Measurements from ENCODE around the gene SLC35F5. TPM values are rescaled to one million over a fixed set of nuclear protein-coding genes. Genes with fewer than 3 reads are reported as not detected.

Gene SLC35F5
- total and polyA plus RNA-seq, 2 experiments from 2014 or later: 10.9 to 30.5 TPM

DNA sequence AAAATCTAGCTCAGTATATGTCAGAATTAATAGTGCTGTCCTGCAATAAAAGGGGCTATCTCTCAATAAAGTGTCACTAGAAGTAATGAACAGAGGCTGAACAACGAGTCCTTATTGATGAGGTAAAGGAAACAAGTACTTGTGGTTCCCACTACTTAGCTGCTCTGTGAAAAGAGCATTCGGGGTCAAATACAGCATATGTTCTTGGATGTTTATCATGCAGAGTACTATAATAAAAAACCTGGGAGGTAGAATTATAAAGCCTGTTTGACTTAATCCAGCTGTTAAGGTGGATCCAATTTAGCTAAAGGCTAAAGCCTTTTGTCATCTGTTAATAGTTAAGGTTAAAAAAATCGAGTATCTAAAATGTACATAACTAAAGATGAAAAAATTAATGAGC lies 32.4 kb downstream of the SLC35F5 start (continued):
- TF ChIP-seq, protein P1, sequence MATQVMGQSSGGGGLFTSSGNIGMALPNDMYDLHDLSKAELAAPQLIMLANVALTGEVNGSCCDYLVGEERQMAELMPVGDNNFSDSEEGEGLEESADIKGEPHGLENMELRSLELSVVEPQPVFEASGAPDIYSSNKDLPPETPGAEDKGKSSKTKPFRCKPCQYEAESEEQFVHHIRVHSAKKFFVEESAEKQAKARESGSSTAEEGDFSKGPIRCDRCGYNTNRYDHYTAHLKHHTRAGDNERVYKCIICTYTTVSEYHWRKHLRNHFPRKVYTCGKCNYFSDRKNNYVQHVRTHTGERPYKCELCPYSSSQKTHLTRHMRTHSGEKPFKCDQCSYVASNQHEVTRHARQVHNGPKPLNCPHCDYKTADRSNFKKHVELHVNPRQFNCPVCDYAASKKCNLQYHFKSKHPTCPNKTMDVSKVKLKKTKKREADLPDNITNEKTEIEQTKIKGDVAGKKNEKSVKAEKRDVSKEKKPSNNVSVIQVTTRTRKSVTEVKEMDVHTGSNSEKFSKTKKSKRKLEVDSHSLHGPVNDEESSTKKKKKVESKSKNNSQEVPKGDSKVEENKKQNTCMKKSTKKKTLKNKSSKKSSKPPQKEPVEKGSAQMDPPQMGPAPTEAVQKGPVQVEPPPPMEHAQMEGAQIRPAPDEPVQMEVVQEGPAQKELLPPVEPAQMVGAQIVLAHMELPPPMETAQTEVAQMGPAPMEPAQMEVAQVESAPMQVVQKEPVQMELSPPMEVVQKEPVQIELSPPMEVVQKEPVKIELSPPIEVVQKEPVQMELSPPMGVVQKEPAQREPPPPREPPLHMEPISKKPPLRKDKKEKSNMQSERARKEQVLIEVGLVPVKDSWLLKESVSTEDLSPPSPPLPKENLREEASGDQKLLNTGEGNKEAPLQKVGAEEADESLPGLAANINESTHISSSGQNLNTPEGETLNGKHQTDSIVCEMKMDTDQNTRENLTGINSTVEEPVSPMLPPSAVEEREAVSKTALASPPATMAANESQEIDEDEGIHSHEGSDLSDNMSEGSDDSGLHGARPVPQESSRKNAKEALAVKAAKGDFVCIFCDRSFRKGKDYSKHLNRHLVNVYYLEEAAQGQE (IDR thresholded peaks at IDR 0.05; ENCODE audit: unreplicated experiment): no peak
- no peak for TF ChIP-seq POLR2AphosphoS5 (IDR thresholded peaks at IDR 0.05; ENCODE audit: low read depth)
- TF ChIP-seq EZH2 (IDR thresholded peaks at IDR 0.05; ENCODE audit: low read depth, unreplicated experiment): no peak

DNA sequence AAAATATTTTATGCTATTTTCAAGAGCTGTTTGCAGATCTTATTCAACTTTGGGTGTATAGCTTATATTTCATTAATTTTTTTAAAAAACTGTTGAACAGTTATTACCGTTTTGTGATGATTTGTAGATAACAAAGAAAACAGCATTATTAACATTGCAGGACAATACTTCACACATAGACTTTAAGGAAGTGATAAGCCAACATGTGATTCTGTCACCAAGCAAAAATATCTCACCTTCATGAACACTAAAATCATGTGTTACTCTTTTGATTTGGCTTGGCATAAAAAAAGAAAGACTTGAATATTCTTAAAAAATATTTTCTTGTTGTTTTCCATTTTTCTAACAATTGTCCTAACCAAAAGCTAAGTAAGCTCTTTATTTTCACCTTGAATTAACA lies 33.0 kb downstream of the SLC35F5 start:
- no peaks in the 10 kb centered on the region for H3K9me2 ChIP-seq (ENCODE audit: insufficient read depth)
- no peak overlapping the region for H2AFZ ChIP-seq
- DNase-seq (ENCODE audit: low spot score) (no peak), ATAC-seq (no peak)
- H3K36me3 Mint-ChIP-seq (ENCODE audit: low read depth): peaks cover 3% of the 10 kb centered on the region; the same call in 1 of the 3 replicates
- no peaks in the 10 kb centered on the region for H3F3A ChIP-seq (replicated peaks; ENCODE audit: low read depth)
- no peaks in the 10 kb centered on the region for H3K4me1 ChIP-seq (ENCODE audit: insufficient read depth)
- no peak overlapping the region for H3K4me3 ChIP-seq
- no peaks in the 10 kb centered on the region for H3K27me3 ChIP-seq (ENCODE audit: insufficient read depth)
- no peak overlapping the region for H3K4me2 ChIP-seq
- H3K9me3 Mint-ChIP-seq: no peaks in the 10 kb centered on the region; the same call in 2 of the 3 replicates
- no peak overlapping the region for H3K27ac ChIP-seq (ENCODE audit: low read depth)
- H3K27me3 Mint-ChIP-seq (ENCODE audit: insufficient read depth, low read depth, poor library complexity): peaks cover 3% of the 10 kb centered on the region
- H3K27ac Mint-ChIP-seq: no peak overlapping the region
- no peaks in the 10 kb centered on the region; the same call in 1 of the 2 replicates for H4K20me1 ChIP-seq (replicated peaks; ENCODE audit: insufficient read depth)
- H3K4me3 Mint-ChIP-seq: no peak overlapping the region
- H3K79me2 ChIP-seq (replicated peaks; ENCODE audit: insufficient read depth): no peaks in the 10 kb centered on the region
- H3K36me3 ChIP-seq (ENCODE audit: insufficient read depth): peaks cover 4% of the 10 kb centered on the region; the same call in 1 of the 2 replicates
- no peaks in the 10 kb centered on the region for H3K4me1 Mint-ChIP-seq
- TF ChIP-seq, protein P1 (IDR thresholded peaks at IDR 0.05; ENCODE audit: unreplicated experiment): no peak
- TF ChIP-seq CREB1 (CRISPR knock-in tag; IDR thresholded peaks at IDR 0.05; ENCODE audit: low read depth) (no peak), EZH2phosphoT487 (IDR thresholded peaks at IDR 0.05; ENCODE audit: unreplicated experiment) (no peak), ZNF331 (CRISPR knock-in tag; IDR thresholded peaks at IDR 0.05; ENCODE audit: low read depth) (no peak), EZH2 (IDR thresholded peaks at IDR 0.05; ENCODE audit: low read depth, unreplicated experiment) (no peak), JUNB (IDR thresholded peaks at IDR 0.05; ENCODE audit: unreplicated experiment) (no peak), STAT1 (IDR thresholded peaks at IDR 0.05; ENCODE audit: unreplicated experiment) (no peak)
- TF ChIP-seq, protein P2, sequence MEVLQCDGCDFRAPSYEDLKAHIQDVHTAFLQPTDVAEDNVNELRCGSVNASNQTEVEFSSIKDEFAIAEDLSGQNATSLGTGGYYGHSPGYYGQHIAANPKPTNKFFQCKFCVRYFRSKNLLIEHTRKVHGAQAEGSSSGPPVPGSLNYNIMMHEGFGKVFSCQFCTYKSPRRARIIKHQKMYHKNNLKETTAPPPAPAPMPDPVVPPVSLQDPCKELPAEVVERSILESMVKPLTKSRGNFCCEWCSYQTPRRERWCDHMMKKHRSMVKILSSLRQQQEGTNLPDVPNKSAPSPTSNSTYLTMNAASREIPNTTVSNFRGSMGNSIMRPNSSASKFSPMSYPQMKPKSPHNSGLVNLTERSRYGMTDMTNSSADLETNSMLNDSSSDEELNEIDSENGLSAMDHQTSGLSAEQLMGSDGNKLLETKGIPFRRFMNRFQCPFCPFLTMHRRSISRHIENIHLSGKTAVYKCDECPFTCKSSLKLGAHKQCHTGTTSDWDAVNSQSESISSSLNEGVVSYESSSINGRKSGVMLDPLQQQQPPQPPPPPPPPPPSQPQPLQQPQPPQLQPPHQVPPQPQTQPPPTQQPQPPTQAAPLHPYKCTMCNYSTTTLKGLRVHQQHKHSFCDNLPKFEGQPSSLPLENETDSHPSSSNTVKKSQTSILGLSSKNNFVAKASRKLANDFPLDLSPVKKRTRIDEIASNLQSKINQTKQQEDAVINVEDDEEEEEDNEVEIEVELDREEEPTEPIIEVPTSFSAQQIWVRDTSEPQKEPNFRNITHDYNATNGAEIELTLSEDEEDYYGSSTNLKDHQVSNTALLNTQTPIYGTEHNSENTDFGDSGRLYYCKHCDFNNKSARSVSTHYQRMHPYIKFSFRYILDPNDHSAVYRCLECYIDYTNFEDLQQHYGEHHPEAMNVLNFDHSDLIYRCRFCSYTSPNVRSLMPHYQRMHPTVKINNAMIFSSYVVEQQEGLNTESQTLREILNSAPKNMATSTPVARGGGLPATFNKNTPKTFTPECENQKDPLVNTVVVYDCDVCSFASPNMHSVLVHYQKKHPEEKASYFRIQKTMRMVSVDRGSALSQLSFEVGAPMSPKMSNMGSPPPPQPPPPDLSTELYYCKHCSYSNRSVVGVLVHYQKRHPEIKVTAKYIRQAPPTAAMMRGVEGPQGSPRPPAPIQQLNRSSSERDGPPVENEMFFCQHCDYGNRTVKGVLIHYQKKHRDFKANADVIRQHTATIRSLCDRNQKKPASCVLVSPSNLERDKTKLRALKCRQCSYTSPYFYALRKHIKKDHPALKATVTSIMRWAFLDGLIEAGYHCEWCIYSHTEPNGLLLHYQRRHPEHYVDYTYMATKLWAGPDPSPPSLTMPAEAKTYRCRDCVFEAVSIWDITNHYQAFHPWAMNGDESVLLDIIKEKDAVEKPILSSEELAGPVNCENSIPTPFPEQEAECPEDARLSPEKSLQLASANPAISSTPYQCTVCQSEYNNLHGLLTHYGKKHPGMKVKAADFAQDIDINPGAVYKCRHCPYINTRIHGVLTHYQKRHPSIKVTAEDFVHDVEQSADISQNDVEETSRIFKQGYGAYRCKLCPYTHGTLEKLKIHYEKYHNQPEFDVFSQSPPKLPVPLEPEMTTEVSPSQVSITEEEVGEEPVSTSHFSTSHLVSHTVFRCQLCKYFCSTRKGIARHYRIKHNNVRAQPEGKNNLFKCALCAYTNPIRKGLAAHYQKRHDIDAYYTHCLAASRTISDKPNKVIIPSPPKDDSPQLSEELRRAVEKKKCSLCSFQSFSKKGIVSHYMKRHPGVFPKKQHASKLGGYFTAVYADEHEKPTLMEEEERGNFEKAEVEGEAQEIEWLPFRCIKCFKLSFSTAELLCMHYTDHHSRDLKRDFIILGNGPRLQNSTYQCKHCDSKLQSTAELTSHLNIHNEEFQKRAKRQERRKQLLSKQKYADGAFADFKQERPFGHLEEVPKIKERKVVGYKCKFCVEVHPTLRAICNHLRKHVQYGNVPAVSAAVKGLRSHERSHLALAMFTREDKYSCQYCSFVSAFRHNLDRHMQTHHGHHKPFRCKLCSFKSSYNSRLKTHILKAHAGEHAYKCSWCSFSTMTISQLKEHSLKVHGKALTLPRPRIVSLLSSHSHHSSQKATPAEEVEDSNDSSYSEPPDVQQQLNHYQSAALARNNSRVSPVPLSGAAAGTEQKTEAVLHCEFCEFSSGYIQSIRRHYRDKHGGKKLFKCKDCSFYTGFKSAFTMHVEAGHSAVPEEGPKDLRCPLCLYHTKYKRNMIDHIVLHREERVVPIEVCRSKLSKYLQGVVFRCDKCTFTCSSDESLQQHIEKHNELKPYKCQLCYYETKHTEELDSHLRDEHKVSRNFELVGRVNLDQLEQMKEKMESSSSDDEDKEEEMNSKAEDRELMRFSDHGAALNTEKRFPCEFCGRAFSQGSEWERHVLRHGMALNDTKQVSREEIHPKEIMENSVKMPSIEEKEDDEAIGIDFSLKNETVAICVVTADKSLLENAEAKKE (CRISPR knock-in tag; IDR thresholded peaks at IDR 0.05): no peak
- TF ChIP-seq, protein P3, sequence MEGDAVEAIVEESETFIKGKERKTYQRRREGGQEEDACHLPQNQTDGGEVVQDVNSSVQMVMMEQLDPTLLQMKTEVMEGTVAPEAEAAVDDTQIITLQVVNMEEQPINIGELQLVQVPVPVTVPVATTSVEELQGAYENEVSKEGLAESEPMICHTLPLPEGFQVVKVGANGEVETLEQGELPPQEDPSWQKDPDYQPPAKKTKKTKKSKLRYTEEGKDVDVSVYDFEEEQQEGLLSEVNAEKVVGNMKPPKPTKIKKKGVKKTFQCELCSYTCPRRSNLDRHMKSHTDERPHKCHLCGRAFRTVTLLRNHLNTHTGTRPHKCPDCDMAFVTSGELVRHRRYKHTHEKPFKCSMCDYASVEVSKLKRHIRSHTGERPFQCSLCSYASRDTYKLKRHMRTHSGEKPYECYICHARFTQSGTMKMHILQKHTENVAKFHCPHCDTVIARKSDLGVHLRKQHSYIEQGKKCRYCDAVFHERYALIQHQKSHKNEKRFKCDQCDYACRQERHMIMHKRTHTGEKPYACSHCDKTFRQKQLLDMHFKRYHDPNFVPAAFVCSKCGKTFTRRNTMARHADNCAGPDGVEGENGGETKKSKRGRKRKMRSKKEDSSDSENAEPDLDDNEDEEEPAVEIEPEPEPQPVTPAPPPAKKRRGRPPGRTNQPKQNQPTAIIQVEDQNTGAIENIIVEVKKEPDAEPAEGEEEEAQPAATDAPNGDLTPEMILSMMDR (conservative IDR thresholded peaks at IDR 0.05; ENCODE audit: low read depth in 2 of 2): no peak

Measured in GM23338 (cell line).